ENCODE data around the gene THRB.

- TF ChIP-seq, protein P1, sequence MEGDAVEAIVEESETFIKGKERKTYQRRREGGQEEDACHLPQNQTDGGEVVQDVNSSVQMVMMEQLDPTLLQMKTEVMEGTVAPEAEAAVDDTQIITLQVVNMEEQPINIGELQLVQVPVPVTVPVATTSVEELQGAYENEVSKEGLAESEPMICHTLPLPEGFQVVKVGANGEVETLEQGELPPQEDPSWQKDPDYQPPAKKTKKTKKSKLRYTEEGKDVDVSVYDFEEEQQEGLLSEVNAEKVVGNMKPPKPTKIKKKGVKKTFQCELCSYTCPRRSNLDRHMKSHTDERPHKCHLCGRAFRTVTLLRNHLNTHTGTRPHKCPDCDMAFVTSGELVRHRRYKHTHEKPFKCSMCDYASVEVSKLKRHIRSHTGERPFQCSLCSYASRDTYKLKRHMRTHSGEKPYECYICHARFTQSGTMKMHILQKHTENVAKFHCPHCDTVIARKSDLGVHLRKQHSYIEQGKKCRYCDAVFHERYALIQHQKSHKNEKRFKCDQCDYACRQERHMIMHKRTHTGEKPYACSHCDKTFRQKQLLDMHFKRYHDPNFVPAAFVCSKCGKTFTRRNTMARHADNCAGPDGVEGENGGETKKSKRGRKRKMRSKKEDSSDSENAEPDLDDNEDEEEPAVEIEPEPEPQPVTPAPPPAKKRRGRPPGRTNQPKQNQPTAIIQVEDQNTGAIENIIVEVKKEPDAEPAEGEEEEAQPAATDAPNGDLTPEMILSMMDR (IDR thresholded peaks at IDR 0.05), result no peak
- no peak for TF ChIP-seq POLR2A (IDR thresholded peaks at IDR 0.05)
These were observed 109.5 kb downstream of the THRB start for GRCh38 chr3:24385012-24385615.

All from esophagus squamous epithelium (tissue), 4 donors.